Measurements from ENCODE around the gene CDH4. TPM values are rescaled to one million over a fixed set of nuclear protein-coding genes. Genes with fewer than 3 reads are reported as not detected.

Gene CDH4
- total and polyA plus RNA-seq, 2 of the 4 experiments (the other 2 are of a cell fraction): 1.6 to 3.5 TPM

DNA sequence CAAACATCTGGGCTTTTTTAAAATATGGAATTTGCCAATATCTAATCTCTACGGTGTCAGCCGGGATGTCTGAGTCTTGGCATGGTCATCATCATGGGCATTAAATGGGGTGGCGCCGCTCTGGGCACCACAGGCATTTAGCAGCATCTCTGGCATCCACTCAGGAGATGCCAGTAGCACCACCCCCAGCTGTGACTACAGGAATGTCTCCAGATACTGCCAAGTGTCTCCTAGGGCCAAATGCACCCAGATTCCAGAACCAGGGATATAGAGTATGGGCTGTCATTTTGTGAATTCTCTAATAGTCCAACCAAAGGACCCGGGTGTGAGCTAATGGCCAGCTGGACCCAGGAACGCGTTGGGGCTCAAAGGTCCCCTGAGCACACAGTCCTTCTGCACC lies 452.6 kb downstream of the CDH4 start:
- POLR2A ChIA-PET (ENCODE audit: unreplicated experiment): no interaction called here
- H4K91ac ChIP-seq (ENCODE audit: insufficient read depth, low read depth, low read length): no peak overlapping the region

More for the DNA sequence above, 452.6 kb downstream of the CDH4 start:
- in situ Hi-C loops (cut with MboI; ENCODE audit: low sequenced_read_pairs): no loop called here
- H3K4me1 ChIP-seq (ENCODE audit: control insufficient read depth, insufficient read depth, low read length): no peaks in the 10 kb centered on the region
- H3K9ac ChIP-seq (ENCODE audit: low read depth, low read length): no peak overlapping the region
- H2AK9ac ChIP-seq (replicated peaks; ENCODE audit: low read depth, low read length, poor library complexity): no peak overlapping the region
- H2BK120ac ChIP-seq (ENCODE audit: low read depth, low read length): no peak overlapping the region
- intact Hi-C loops (cut with micrococcal nuclease): no loop called here
- no peak overlapping the region for H2AK5ac ChIP-seq (ENCODE audit: low read depth, low read length)
- no peak for TF ChIP-seq MAFK (IDR thresholded peaks at IDR 0.05; ENCODE audit: low read depth, low read length)
- TF ChIP-seq BHLHE40 (IDR thresholded peaks at IDR 0.05; ENCODE audit: low read depth, low read length): no peak
- TF ChIP-seq, protein P1, sequence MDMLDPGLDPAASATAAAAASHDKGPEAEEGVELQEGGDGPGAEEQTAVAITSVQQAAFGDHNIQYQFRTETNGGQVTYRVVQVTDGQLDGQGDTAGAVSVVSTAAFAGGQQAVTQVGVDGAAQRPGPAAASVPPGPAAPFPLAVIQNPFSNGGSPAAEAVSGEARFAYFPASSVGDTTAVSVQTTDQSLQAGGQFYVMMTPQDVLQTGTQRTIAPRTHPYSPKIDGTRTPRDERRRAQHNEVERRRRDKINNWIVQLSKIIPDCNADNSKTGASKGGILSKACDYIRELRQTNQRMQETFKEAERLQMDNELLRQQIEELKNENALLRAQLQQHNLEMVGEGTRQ (IDR thresholded peaks at IDR 0.05; ENCODE audit: low read depth, low read length): no peak
- no peak for TF ChIP-seq FOS (IDR thresholded peaks at IDR 0.05; ENCODE audit: low read depth, low read length)
- TF ChIP-seq CHD1 (IDR thresholded peaks at IDR 0.05; ENCODE audit: low read depth, low read length): no peak
- TF ChIP-seq MAZ (IDR thresholded peaks at IDR 0.05; ENCODE audit: borderline replicate concordance, low read depth, low read length): no peak
- TF ChIP-seq, protein P2, sequence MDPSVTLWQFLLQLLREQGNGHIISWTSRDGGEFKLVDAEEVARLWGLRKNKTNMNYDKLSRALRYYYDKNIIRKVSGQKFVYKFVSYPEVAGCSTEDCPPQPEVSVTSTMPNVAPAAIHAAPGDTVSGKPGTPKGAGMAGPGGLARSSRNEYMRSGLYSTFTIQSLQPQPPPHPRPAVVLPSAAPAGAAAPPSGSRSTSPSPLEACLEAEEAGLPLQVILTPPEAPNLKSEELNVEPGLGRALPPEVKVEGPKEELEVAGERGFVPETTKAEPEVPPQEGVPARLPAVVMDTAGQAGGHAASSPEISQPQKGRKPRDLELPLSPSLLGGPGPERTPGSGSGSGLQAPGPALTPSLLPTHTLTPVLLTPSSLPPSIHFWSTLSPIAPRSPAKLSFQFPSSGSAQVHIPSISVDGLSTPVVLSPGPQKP (IDR thresholded peaks at IDR 0.05; ENCODE audit: borderline replicate concordance, low read depth, low read length): no peak
- no peak for TF ChIP-seq POLR2A (IDR thresholded peaks at IDR 0.05; ENCODE audit: low read depth, low read length)
- no peak for TF ChIP-seq RAD21 (IDR thresholded peaks at IDR 0.05; ENCODE audit: low read length)
- TF ChIP-seq CEBPB (IDR thresholded peaks at IDR 0.05; ENCODE audit: low read depth, low read length): no peak
- TF ChIP-seq RFX5 (IDR thresholded peaks at IDR 0.05; ENCODE audit: low read depth, low read length): no peak
- no peak for DNase-seq
- no peak overlapping the region for H3K4me3 ChIP-seq (ENCODE audit: insufficient read depth, low read depth, low read length)
- no peak overlapping the region for H3K4ac ChIP-seq (ENCODE audit: low read depth, low read length)
- H2BK5ac ChIP-seq (ENCODE audit: low read depth, low read length, poor library complexity, severe bottlenecking): no peak overlapping the region
- no peak overlapping the region for H3K4me2 ChIP-seq (ENCODE audit: low read depth, low read length)
- dilution Hi-C loops (cut with HindIII; ENCODE audit: low sequenced_read_pairs, unreplicated experiment): no loop called here
- no peak overlapping the region for H2AFZ ChIP-seq (replicated peaks; ENCODE audit: low read length, poor library complexity)
- no peaks in the 10 kb centered on the region for H3K36me3 ChIP-seq (ENCODE audit: control insufficient read depth, insufficient read depth, low read length)
- no CpG with 5 or more reads among the region's 7 CpGs for WGBS, 2 experiments (ENCODE audit: extremely low coverage in 2 of 2, insufficient read length in 1 of 2)
- H4K8ac ChIP-seq (ENCODE audit: low read depth in 2 of 2, low read length in 2 of 2): no peak overlapping the region
- peaks cover 13% of the 10 kb centered on the region for H3K9me3 ChIP-seq (ENCODE audit: control insufficient read depth, insufficient read depth, low read length)
- no peak overlapping the region for H2BK15ac ChIP-seq (ENCODE audit: low read depth, low read length)
- no peaks in the 10 kb centered on the region for H3K9me1 ChIP-seq (ENCODE audit: insufficient read depth, low read length)
- no peak for ATAC-seq (ENCODE audit: low read depth)
- no peak overlapping the region for H3K56ac ChIP-seq (ENCODE audit: extremely low read depth, insufficient read depth, low read length)
- no peak overlapping the region for H3K14ac ChIP-seq (replicated peaks; ENCODE audit: low read depth, low read length)
- no TSS peak for BruUV-seq (replicated peaks)
- H3K23ac ChIP-seq (ENCODE audit: low read depth, low read length): no peak overlapping the region
- H4K20me1 ChIP-seq (ENCODE audit: insufficient read depth, low read length): no peaks in the 10 kb centered on the region
- H3K27me3 ChIP-seq (ENCODE audit: control insufficient read depth, insufficient read depth, low read length): no peaks in the 10 kb centered on the region; the same call in 1 of the 2 replicates
- H3K27ac ChIP-seq (ENCODE audit: insufficient read depth, low read length): no peak overlapping the region
- H3K18ac ChIP-seq (ENCODE audit: low read depth, low read length): no peak overlapping the region
- CTCF ChIA-PET: no interaction called here
- no peak overlapping the region for H4K5ac ChIP-seq (ENCODE audit: low read depth, low read length)
- no peak overlapping the region for H2BK20ac ChIP-seq (ENCODE audit: low read depth, low read length)
- H3K79me1 ChIP-seq (ENCODE audit: low read depth in 1 of 2, low read length in 2 of 2): no peaks in the 10 kb centered on the region

All from IMR-90 (cell line).